K562 (cell line): ENCODE data around the gene SRP9. TPM values are rescaled to one million over a fixed set of nuclear protein-coding genes. Genes with fewer than 3 reads are reported as not detected.

Experiments
- BRD4 ChIP-seq: fragments of 200-600 bp; sonication (generic); IDR thresholded peaks from 2 replicates; pipeline ENCODE4 v1.6.1; 2017; ENCODE audit warnings: inconsistent platforms
- CC2D1A ChIP-seq: fragments of 450-650 bp; IDR thresholded peaks from 2 replicates; pipeline ENCODE4 v1.6.1; 2017; ENCODE audit warnings: mild to moderate bottlenecking
- CEBPB ChIP-seq: fragments of 450-650 bp; IDR thresholded peaks from 2 replicates; pipeline ENCODE4 v1.6.1; 2016; ENCODE audit warnings: missing genetic modification characterization, missing compliant biosample characterization
- CEBPG ChIP-seq, 3 experiments: fragments of 200-800 bp in 1 of 3; sonication (Bioruptor generic) in 1 of 3; sonication (generic) in 1 of 3; formaldehyde crosslinking in 1 of 3; IDR thresholded peaks in 2 of 3; conservative IDR thresholded peaks in 1 of 3; 2 replicates each; pipeline versions ENCODE4 v1.6.1 to v1.8.0; 2016 to 2022; ENCODE audit warnings: missing compliant biosample characterization in 2 of 3, missing genetic modification characterization in 2 of 3, mild to moderate bottlenecking in 1 of 3, missing genetic modification reagents in 1 of 3
- XRCC3 ChIP-seq: fragments of 450-650 bp; IDR thresholded peaks from 2 replicates; pipeline ENCODE4 v1.6.1; 2017; ENCODE audit warnings: mild to moderate bottlenecking, moderate library complexity
- ZBTB17 ChIP-seq: fragments of 450-650 bp; formaldehyde crosslinking; IDR thresholded peaks from 2 replicates; pipeline ENCODE4 v1.4.0; 2020; ENCODE audit warnings: mild to moderate bottlenecking
- ZC3H4 ChIP-seq: sonication (generic); formaldehyde crosslinking; IDR thresholded peaks from 2 replicates; pipeline ENCODE4 v1.9.0; 2021; ENCODE audit warnings: missing genetic modification reagents, borderline replicate concordance
- polyA plus RNA-seq, 8 experiments: library from polyadenylated mRNA; depleted of rRNA in 4 of 8; stranded (reverse) in 5 of 8; unstranded in 3 of 8; fragments of >200 nt; fragmentation: Nextera tagmentation in 2 of 8; fragmentation: Illumina TruSeq in 1 of 8; extraction: Ambion mirVana in 2 of 8; extraction: Trizol in 1 of 8; gene quantifications; 2 replicates each; pipeline versions ENCODE4 v1.2.1 to v1.2.3, GENCODE V29; 2011 to 2014; ENCODE audit warnings: inconsistent platforms in 1 of 8, missing spikeins in 1 of 8
- total RNA-seq, 7 experiments: library from RNA; depleted of rRNA in 6 of 7; stranded (reverse); fragments of >200 nt in 6 of 7; fragmentation: Illumina TruSeq in 2 of 7; extraction: Trizol in 2 of 7; gene quantifications; 2 replicates each; pipeline versions ENCODE4 v1.2.1 to v1.2.3, GENCODE V29; 2011 to 2021; ENCODE audit warnings: low replicate concordance in 1 of 7
- TF ChIP-seq, protein P1 (sequence below): fragments of 250-450 bp; sonication (Bioruptor Pico); IDR thresholded peaks from 2 replicates; pipeline ENCODE4 v1.9.0; 2021; ENCODE audit warnings: mild to moderate bottlenecking, inconsistent platforms
- TF ChIP-seq, protein P2 (sequence below): sonication (generic); formaldehyde crosslinking; IDR thresholded peaks from 2 replicates; pipeline ENCODE4 v1.8.1; 2023; ENCODE audit warnings: mild to moderate bottlenecking, missing genetic modification reagents
- TF ChIP-seq, protein P3 (sequence below): sonication (generic); formaldehyde crosslinking; IDR thresholded peaks from 2 replicates; pipeline ENCODE4 v1.5.0; 2020; ENCODE audit warnings: missing genetic modification reagents
- TF ChIP-seq, protein P4 (sequence below): sonication (generic); formaldehyde crosslinking; IDR thresholded peaks from 2 replicates; pipeline ENCODE4 v1.8.0; 2022; ENCODE audit warnings: mild to moderate bottlenecking, missing genetic modification reagents, borderline replicate concordance
- TF ChIP-seq, protein P5 (sequence below): fragments of 450-650 bp; IDR thresholded peaks from 2 replicates; pipeline ENCODE4 v1.7.1; 2018; ENCODE audit warnings: mild to moderate bottlenecking, low read depth; ENCODE audit not compliant: partially characterized antibody
- TF ChIP-seq, protein P6 (sequence below), 2 experiments: IDR thresholded peaks; 2 replicates each; pipeline ENCODE4 v1.6.1; 2011; ENCODE audit warnings: borderline replicate concordance in 1 of 2, control low read depth in 1 of 2, low read depth in 1 of 2, low read length in 1 of 2, mild to moderate bottlenecking in 1 of 2, mixed read lengths in 1 of 2, moderate library complexity in 1 of 2; ENCODE audit not compliant: insufficient read depth in 1 of 2, insufficient read length in 1 of 2, poor library complexity in 1 of 2, severe bottlenecking in 1 of 2; ENCODE audit errors: extremely low read depth in 1 of 2

Gene SRP9
- total and polyA plus RNA-seq, 9 of the 15 experiments (the other 6 are each of a cell fraction or from before 2014, with no cell fraction given) = 273 to 1,892 (median 668) TPM

DNA sequence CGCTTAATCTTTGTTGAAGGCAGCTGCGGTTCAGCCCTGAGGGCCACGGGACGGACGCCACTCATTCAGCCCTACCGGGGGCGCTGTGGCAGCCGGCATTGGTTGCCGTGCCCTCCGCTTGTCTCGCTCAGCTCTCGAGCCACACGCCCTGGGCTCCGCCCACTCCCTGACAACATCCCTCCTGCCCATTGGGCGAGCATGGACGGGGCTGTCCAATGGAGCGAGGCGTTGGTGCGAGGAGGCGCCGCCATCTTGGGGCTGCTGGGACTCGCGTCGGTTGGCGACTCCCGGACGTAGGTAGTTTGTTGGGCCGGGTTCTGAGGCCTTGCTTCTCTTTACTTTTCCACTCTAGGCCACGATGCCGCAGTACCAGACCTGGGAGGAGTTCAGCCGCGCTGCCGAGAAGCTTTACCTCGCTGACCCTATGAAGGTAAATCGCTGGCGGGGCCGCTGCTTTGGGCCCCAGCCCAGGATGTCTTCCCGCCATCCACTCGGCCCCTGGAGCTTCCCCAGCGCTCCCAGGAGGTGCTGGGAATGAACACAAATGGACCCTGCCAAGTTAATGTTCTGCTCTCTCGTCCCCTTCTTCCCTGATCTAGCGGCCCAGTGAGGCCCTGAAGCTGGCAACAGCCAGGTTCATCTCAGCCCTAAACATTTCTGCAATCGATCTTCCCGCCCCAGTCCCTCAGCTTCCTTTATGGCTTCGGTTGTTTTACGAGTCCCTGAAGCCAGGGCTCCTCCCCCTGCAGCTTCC, at the start of gene SRP9 (continued):
- TF ChIP-seq, protein P1, sequence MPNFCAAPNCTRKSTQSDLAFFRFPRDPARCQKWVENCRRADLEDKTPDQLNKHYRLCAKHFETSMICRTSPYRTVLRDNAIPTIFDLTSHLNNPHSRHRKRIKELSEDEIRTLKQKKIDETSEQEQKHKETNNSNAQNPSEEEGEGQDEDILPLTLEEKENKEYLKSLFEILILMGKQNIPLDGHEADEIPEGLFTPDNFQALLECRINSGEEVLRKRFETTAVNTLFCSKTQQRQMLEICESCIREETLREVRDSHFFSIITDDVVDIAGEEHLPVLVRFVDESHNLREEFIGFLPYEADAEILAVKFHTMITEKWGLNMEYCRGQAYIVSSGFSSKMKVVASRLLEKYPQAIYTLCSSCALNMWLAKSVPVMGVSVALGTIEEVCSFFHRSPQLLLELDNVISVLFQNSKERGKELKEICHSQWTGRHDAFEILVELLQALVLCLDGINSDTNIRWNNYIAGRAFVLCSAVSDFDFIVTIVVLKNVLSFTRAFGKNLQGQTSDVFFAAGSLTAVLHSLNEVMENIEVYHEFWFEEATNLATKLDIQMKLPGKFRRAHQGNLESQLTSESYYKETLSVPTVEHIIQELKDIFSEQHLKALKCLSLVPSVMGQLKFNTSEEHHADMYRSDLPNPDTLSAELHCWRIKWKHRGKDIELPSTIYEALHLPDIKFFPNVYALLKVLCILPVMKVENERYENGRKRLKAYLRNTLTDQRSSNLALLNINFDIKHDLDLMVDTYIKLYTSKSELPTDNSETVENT = 0 out of 2 replicates have a peak, but pooled peaks have one; percentile 2
- TF ChIP-seq, protein P2, sequence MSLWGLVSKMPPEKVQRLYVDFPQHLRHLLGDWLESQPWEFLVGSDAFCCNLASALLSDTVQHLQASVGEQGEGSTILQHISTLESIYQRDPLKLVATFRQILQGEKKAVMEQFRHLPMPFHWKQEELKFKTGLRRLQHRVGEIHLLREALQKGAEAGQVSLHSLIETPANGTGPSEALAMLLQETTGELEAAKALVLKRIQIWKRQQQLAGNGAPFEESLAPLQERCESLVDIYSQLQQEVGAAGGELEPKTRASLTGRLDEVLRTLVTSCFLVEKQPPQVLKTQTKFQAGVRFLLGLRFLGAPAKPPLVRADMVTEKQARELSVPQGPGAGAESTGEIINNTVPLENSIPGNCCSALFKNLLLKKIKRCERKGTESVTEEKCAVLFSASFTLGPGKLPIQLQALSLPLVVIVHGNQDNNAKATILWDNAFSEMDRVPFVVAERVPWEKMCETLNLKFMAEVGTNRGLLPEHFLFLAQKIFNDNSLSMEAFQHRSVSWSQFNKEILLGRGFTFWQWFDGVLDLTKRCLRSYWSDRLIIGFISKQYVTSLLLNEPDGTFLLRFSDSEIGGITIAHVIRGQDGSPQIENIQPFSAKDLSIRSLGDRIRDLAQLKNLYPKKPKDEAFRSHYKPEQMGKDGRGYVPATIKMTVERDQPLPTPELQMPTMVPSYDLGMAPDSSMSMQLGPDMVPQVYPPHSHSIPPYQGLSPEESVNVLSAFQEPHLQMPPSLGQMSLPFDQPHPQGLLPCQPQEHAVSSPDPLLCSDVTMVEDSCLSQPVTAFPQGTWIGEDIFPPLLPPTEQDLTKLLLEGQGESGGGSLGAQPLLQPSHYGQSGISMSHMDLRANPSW (CRISPR knock-in tag) = no peak
- TF ChIP-seq CEBPB (no peak), XRCC3 (no peak), CC2D1A (peak; percentile 60), ZBTB17 (peak; percentile 78), ZC3H4 (CRISPR knock-in tag) (no peak), BRD4 (peak; percentile 90), CEBPG (CRISPR knock-in tag; IDR thresholded peaks at IDR 0.05) (0 out of 2 replicates have a peak, but pooled peaks have one; percentile 41), CEBPG (tag; conservative IDR thresholded peaks at IDR 0.05 in 1 of 2, IDR thresholded peaks at IDR 0.05 in 1 of 2) (no peak)
- TF ChIP-seq, protein P3, sequence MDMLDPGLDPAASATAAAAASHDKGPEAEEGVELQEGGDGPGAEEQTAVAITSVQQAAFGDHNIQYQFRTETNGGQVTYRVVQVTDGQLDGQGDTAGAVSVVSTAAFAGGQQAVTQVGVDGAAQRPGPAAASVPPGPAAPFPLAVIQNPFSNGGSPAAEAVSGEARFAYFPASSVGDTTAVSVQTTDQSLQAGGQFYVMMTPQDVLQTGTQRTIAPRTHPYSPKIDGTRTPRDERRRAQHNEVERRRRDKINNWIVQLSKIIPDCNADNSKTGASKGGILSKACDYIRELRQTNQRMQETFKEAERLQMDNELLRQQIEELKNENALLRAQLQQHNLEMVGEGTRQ (CRISPR knock-in tag) = no peak
- TF ChIP-seq, protein P4, sequence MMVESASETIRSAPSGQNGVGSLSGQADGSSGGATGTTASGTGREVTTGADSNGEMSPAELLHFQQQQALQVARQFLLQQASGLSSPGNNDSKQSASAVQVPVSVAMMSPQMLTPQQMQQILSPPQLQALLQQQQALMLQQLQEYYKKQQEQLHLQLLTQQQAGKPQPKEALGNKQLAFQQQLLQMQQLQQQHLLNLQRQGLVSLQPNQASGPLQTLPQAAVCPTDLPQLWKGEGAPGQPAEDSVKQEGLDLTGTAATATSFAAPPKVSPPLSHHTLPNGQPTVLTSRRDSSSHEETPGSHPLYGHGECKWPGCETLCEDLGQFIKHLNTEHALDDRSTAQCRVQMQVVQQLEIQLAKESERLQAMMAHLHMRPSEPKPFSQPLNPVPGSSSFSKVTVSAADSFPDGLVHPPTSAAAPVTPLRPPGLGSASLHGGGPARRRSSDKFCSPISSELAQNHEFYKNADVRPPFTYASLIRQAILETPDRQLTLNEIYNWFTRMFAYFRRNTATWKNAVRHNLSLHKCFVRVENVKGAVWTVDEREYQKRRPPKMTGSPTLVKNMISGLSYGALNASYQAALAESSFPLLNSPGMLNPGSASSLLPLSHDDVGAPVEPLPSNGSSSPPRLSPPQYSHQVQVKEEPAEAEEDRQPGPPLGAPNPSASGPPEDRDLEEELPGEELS (CRISPR knock-in tag) = 0 out of 2 replicates have a peak, but pooled peaks have one; percentile 93
- TF ChIP-seq, protein P5, sequence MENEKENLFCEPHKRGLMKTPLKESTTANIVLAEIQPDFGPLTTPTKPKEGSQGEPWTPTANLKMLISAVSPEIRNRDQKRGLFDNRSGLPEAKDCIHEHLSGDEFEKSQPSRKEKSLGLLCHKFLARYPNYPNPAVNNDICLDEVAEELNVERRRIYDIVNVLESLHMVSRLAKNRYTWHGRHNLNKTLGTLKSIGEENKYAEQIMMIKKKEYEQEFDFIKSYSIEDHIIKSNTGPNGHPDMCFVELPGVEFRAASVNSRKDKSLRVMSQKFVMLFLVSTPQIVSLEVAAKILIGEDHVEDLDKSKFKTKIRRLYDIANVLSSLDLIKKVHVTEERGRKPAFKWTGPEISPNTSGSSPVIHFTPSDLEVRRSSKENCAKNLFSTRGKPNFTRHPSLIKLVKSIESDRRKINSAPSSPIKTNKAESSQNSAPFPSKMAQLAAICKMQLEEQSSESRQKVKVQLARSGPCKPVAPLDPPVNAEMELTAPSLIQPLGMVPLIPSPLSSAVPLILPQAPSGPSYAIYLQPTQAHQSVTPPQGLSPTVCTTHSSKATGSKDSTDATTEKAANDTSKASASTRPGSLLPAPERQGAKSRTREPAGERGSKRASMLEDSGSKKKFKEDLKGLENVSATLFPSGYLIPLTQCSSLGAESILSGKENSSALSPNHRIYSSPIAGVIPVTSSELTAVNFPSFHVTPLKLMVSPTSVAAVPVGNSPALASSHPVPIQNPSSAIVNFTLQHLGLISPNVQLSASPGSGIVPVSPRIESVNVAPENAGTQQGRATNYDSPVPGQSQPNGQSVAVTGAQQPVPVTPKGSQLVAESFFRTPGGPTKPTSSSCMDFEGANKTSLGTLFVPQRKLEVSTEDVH = peak; percentile 80
- TF ChIP-seq, protein P6, sequence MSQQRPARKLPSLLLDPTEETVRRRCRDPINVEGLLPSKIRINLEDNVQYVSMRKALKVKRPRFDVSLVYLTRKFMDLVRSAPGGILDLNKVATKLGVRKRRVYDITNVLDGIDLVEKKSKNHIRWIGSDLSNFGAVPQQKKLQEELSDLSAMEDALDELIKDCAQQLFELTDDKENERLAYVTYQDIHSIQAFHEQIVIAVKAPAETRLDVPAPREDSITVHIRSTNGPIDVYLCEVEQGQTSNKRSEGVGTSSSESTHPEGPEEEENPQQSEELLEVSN (IDR thresholded peaks at IDR 0.05; ENCODE audit: borderline replicate concordance in 1 of 2, extremely low read depth in 1 of 2, insufficient read depth in 1 of 2, insufficient read length in 1 of 2, low read depth in 1 of 2, low read length in 1 of 2, poor library complexity in 1 of 2, severe bottlenecking in 1 of 2) = peak; percentile 65 to 67
